Measurements from ENCODE around the gene RASSF6.

- TF ChIP-seq TAF1 (IDR thresholded peaks at IDR 0.05; ENCODE audit: borderline replicate concordance, insufficient read depth, low read length) (no peak), FOXP2 (optimal IDR thresholded peaks at IDR 0.05; ENCODE audit: borderline replicate concordance, extremely low read depth, extremely low read length, insufficient read depth) (no peak)
Measured at GRCh38 chr4:73575660-73576059, 44.6 kb downstream of the RASSF6 start.
